ENCODE measurements around the gene STK17B.

DNA sequence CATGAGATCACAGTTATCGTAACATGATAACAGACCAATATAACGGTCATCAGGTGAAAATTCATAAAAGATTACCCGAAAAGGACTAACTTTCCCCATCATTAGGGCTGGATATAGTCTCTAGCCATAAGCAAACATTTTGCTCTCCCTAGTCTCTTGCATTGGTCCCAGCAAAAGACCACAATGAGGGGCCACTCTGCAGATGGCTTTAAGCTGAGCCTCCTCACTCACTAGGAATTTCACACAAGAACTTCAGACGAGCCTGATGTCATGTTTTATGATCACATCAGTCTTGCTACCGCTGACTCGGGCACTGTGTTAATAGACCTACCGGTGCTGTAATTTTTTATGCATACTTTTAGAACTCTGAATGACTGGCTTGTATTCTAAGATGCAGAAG, 35.2 kb downstream of the STK17B start:
- TF ChIP-seq EZH2 (IDR thresholded peaks at IDR 0.05; ENCODE audit: low read depth, unreplicated experiment), result no peak
- TF ChIP-seq, protein P1, sequence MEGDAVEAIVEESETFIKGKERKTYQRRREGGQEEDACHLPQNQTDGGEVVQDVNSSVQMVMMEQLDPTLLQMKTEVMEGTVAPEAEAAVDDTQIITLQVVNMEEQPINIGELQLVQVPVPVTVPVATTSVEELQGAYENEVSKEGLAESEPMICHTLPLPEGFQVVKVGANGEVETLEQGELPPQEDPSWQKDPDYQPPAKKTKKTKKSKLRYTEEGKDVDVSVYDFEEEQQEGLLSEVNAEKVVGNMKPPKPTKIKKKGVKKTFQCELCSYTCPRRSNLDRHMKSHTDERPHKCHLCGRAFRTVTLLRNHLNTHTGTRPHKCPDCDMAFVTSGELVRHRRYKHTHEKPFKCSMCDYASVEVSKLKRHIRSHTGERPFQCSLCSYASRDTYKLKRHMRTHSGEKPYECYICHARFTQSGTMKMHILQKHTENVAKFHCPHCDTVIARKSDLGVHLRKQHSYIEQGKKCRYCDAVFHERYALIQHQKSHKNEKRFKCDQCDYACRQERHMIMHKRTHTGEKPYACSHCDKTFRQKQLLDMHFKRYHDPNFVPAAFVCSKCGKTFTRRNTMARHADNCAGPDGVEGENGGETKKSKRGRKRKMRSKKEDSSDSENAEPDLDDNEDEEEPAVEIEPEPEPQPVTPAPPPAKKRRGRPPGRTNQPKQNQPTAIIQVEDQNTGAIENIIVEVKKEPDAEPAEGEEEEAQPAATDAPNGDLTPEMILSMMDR (conservative IDR thresholded peaks at IDR 0.05; ENCODE audit: low read depth in 2 of 2), result no peak
- no peak for TF ChIP-seq CREB1 (CRISPR knock-in tag; IDR thresholded peaks at IDR 0.05; ENCODE audit: low read depth)
- TF ChIP-seq, protein P2, sequence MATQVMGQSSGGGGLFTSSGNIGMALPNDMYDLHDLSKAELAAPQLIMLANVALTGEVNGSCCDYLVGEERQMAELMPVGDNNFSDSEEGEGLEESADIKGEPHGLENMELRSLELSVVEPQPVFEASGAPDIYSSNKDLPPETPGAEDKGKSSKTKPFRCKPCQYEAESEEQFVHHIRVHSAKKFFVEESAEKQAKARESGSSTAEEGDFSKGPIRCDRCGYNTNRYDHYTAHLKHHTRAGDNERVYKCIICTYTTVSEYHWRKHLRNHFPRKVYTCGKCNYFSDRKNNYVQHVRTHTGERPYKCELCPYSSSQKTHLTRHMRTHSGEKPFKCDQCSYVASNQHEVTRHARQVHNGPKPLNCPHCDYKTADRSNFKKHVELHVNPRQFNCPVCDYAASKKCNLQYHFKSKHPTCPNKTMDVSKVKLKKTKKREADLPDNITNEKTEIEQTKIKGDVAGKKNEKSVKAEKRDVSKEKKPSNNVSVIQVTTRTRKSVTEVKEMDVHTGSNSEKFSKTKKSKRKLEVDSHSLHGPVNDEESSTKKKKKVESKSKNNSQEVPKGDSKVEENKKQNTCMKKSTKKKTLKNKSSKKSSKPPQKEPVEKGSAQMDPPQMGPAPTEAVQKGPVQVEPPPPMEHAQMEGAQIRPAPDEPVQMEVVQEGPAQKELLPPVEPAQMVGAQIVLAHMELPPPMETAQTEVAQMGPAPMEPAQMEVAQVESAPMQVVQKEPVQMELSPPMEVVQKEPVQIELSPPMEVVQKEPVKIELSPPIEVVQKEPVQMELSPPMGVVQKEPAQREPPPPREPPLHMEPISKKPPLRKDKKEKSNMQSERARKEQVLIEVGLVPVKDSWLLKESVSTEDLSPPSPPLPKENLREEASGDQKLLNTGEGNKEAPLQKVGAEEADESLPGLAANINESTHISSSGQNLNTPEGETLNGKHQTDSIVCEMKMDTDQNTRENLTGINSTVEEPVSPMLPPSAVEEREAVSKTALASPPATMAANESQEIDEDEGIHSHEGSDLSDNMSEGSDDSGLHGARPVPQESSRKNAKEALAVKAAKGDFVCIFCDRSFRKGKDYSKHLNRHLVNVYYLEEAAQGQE (IDR thresholded peaks at IDR 0.05; ENCODE audit: unreplicated experiment), result no peak
- TF ChIP-seq NANOG (IDR thresholded peaks at IDR 0.05; ENCODE audit: borderline replicate concordance), result no peak

Measured in GM23338 (cell line).